OCI-LY3 (cell line): ENCODE measurements around the gene USP7.

ENCODE experiments used
- H2AFZ ChIP-seq: fragments of 200-600, 300-600 bp; shearing (Covaris generic); 2 replicates; pipeline ENCODE4 v1.6.0; 2014; ENCODE audit warnings: antibody characterized with exemption, low read depth, low read length
- H3K27ac ChIP-seq: fragments of 200-600, 300-600 bp; sonication (generic); 2 replicates; pipeline ENCODE4 v1.5.1; 2014; ENCODE audit warnings: mild to moderate bottlenecking, low read length, moderate library complexity, mixed read lengths
- H3K27me3 ChIP-seq: fragments of 200-600, 300-600 bp; sonication (generic); 2 replicates; pipeline ENCODE4 v1.6.1; 2014; ENCODE audit warnings: low read depth, low read length, mixed read lengths
- H3K36me3 ChIP-seq: fragments of 200-600, 300-600 bp; sonication (generic); replicated peaks from 2 replicates; pipeline ENCODE3; 2014; ENCODE audit warnings: low read depth, low read length, mixed read lengths
- H3K4me1 ChIP-seq: fragments of 300-600, 200-600 bp; sonication (generic); 2 replicates; pipeline ENCODE4 v1.6.1; 2014; ENCODE audit warnings: low read length, mixed read lengths
- H3K4me2 ChIP-seq: fragments of 200-600, 300-600 bp; sonication (generic); 2 replicates; pipeline ENCODE4 v1.6.1; 2014; ENCODE audit warnings: low read length, mixed read lengths
- H3K4me3 ChIP-seq: fragments of 300-600, 200-600 bp; sonication (generic); 2 replicates; pipeline ENCODE4 v1.5.1; 2014; ENCODE audit warnings: antibody characterized with exemption, mild to moderate bottlenecking, low read length, moderate library complexity
- H3K79me2 ChIP-seq: fragments of 300-600, 200-600 bp; shearing (Covaris generic); 2 replicates; pipeline ENCODE4 v1.6.1; 2014; ENCODE audit warnings: mild to moderate bottlenecking, low read length, mixed read lengths
- H3K9ac ChIP-seq: fragments of 300-600, 200-600 bp; shearing (Covaris generic); 2 replicates; pipeline ENCODE4 v1.6.0; 2014; ENCODE audit warnings: mild to moderate bottlenecking, low read length, moderate library complexity
- H3K9me3 ChIP-seq: fragments of 200-600, 300-600 bp; shearing (Covaris generic); 2 replicates; pipeline ENCODE4 v1.6.1; 2014; ENCODE audit warnings: low read length, mixed read lengths; ENCODE audit not compliant: insufficient read depth
- H4K20me1 ChIP-seq: fragments of 200-600, 300-600 bp; sonication (generic); 2 replicates; pipeline ENCODE4 v1.6.1; 2016; ENCODE audit warnings: low read length, mixed read lengths; ENCODE audit not compliant: insufficient read depth
- EZH2phosphoT487 ChIP-seq: fragments of 200-600 bp; shearing (Covaris generic); IDR thresholded peaks from 2 replicates; pipeline ENCODE4 v1.6.1; 2018; ENCODE audit warnings: antibody characterized with exemption, mixed run types, low read depth
- TF ChIP-seq, protein P1 (sequence below): fragments of 200-600, 300-600 bp; sonication (generic); IDR thresholded peaks from 2 replicates; pipeline ENCODE4 v1.5.1; 2014; ENCODE audit warnings: antibody characterized with exemption, low read length, low read depth

USP7 gene

DNA sequence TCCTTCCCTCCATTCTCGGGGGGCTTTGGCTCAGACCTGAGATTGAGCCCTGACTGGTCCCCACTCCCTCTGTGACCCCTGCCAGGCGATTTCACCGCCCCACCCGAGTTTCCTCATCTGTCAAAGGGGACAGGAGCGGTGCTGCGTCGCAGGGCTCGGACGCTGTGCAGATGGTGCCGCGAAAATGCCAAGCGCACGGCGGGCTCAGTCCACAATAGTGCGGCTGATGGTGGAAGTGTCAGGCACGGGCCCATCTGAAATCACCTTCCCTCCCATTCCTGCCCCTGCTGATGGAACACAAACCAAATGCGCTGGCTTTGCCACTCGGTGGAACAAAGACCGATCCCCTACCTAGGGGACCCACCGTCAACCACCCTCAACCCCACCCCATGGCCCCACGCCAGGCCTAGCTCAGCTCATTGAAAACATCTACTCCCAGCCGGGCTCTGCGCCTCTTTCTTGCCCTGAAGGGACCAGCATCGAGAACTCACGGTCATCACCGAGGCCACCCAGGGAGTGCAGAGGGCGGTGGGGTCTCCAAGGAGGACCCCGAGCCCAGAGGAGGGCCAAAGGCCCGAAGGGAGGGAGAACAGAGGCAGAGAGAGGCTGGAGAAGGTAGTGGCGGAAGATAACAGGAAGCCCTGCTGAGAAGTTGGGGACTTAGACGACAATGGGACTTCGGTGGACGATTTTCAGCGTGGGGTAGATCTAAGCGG lies 96.3 kb downstream of the USP7 start:
- Histone ChIP-seq H3K4me3 (peak overlapping the region; percentile 77), H2AFZ (no peak overlapping the region), H3K36me3 (no peaks in the 10 kb centered on the region), H3K4me2 (peak overlapping the region; percentile 90), H3K9me3 (no peaks in the 10 kb centered on the region), H3K27ac (peak overlapping the region; percentile 54; the same call in 1 of the 2 replicates), H3K9ac (peak overlapping the region; percentile 69), H4K20me1 (peaks cover 51% of the 10 kb centered on the region), H3K27me3 (no peaks in the 10 kb centered on the region), H3K4me1 (peaks cover 24% of the 10 kb centered on the region), H3K79me2 (peaks cover 51% of the 10 kb centered on the region)
- no peak for TF ChIP-seq EZH2phosphoT487
- TF ChIP-seq, protein P1, sequence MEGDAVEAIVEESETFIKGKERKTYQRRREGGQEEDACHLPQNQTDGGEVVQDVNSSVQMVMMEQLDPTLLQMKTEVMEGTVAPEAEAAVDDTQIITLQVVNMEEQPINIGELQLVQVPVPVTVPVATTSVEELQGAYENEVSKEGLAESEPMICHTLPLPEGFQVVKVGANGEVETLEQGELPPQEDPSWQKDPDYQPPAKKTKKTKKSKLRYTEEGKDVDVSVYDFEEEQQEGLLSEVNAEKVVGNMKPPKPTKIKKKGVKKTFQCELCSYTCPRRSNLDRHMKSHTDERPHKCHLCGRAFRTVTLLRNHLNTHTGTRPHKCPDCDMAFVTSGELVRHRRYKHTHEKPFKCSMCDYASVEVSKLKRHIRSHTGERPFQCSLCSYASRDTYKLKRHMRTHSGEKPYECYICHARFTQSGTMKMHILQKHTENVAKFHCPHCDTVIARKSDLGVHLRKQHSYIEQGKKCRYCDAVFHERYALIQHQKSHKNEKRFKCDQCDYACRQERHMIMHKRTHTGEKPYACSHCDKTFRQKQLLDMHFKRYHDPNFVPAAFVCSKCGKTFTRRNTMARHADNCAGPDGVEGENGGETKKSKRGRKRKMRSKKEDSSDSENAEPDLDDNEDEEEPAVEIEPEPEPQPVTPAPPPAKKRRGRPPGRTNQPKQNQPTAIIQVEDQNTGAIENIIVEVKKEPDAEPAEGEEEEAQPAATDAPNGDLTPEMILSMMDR = no peak

DNA sequence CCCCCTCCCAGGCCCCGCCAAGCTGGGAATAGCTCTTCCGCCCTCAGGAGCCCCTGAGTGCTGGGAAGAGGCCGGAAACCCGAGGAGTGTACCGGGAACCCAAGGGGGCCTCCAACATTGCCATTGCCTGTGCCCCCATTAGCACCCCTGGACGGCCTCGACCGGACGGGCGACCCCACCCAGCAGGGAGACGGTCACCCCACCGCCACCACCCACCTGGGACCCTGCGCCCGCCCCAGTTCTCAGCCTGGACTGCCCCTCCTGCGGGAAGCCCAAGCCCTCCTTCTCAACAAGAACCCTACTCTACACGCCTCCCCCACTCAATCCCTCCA lies 96.9 kb downstream of the USP7 start:
- H3K9me3 ChIP-seq = no peaks in the 10 kb centered on the region
- H4K20me1 ChIP-seq = peaks cover 54% of the 10 kb centered on the region
- no peak overlapping the region for H3K9ac ChIP-seq
- TF ChIP-seq EZH2phosphoT487 = no peak
- TF ChIP-seq, protein P1 = no peak
- no peak overlapping the region for H3K27ac ChIP-seq
- H3K4me3 ChIP-seq = peak overlapping the region; percentile 77
- peaks cover 56% of the 10 kb centered on the region for H3K79me2 ChIP-seq
- peaks cover 24% of the 10 kb centered on the region for H3K4me1 ChIP-seq
- H3K36me3 ChIP-seq = no peaks in the 10 kb centered on the region
- peak overlapping the region; percentile 90 for H3K4me2 ChIP-seq
- no peak overlapping the region for H2AFZ ChIP-seq
- H3K27me3 ChIP-seq = no peaks in the 10 kb centered on the region

DNA sequence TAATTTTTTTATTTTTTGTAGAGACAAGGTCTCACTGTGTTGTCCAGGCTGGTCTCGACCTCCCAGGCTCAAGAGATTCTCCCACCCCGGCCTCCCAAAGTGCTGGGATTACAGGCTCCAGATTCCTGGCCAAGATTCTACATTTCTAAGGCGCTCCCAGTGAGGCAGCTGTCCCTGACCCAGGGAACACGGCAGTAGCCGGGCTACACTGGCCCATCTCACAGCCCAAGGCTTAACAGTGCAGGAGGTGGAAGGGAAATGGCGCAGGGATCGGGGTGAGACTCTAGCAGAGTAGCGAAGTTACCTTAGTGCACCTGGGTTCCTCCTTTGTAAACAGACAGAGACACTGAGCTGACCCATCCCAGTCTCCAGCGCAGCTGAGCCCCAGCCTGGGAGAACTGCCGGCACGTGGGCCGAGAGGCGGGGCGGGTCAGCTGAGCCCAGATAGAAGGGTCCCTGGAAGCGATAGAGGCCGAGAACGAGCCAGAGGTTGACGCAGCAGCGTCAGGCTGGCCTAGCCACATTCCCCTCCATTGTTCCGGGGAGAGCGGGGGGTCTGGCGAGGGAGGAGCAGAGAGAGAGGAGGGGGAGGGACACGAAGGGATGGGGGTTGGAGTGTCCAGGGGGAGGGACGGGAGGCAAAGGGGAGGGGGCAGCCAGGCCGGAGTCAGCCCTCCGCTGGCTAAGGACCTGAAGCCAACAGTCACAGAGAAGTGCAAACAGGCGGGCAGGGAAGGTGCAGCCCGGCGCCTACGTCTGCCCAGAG lies 97.4 kb downstream of the USP7 start:
- H4K20me1 ChIP-seq = peaks cover 58% of the 10 kb centered on the region
- no peak overlapping the region for H3K4me2 ChIP-seq
- no peak for TF ChIP-seq EZH2phosphoT487
- TF ChIP-seq, protein P1 = no peak
- no peaks in the 10 kb centered on the region for H3K27me3 ChIP-seq
- peaks cover 21% of the 10 kb centered on the region for H3K4me1 ChIP-seq
- no peak overlapping the region for H3K4me3 ChIP-seq
- H2AFZ ChIP-seq = no peak overlapping the region
- peaks cover 59% of the 10 kb centered on the region for H3K79me2 ChIP-seq
- peaks cover 4% of the 10 kb centered on the region for H3K36me3 ChIP-seq
- H3K27ac ChIP-seq = no peak overlapping the region
- H3K9ac ChIP-seq = no peak overlapping the region
- no peaks in the 10 kb centered on the region for H3K9me3 ChIP-seq

DNA sequence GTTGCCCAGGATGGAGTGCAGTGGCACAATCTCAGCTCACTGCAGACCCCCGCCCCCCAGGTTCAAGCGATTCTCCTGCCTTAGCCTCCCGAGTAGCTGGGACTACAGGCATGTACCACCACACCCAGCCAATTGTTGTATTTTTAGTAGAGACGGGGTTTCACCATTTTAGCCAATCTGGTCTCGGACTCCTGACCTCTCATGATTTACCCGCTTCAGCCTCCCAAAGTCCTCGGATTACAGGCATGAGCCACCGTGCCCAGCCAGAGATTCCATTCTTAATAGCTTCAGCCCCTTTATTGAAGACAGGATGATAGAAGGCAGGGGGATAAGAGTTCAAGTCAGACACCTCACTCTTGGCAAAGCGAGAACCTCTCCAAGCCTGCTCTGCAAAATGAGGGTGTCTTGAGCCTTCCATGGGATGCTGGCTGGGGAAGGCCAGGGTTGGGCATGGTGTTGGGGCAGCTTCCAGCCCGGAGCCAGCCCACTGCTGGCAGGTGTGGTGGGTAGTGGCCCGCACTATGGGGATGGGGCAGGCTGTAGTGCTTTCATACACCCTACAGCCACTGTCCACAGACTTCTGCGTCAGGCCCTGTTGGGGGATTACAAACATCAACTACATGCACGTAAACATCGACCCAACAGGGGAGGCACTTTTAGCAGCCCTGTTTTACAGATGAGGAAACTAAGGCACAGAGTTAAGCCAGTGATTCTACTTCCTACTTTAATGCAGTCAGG lies 98.4 kb downstream of the USP7 start:
- Histone ChIP-seq H3K4me2 (no peak overlapping the region), H3K27ac (no peak overlapping the region), H3K9me3 (no peaks in the 10 kb centered on the region), H3K4me3 (no peak overlapping the region), H3K4me1 (peaks cover 15% of the 10 kb centered on the region), H2AFZ (no peak overlapping the region), H4K20me1 (peaks cover 62% of the 10 kb centered on the region), H3K27me3 (no peaks in the 10 kb centered on the region), H3K36me3 (peaks cover 5% of the 10 kb centered on the region), H3K79me2 (peaks cover 64% of the 10 kb centered on the region), H3K9ac (no peak overlapping the region)
- TF ChIP-seq, protein P1 = no peak
- TF ChIP-seq EZH2phosphoT487 = no peak
